BE2C (cell line): ENCODE results near the gene PCNX1.

Experiments
- DNase-seq: peaks from one replicate; pipeline ENCODE4 v3.0.0-alpha.2; 2020
- H3K27me3 ChIP-seq: fragments of 250-450 bp; sonication (Bioruptor Pico); 2 replicates; pipeline ENCODE4 v1.5.1; 2020; ENCODE audit warnings: mild to moderate bottlenecking
- H3K36me3 ChIP-seq: fragments of 250-450 bp; sonication (Bioruptor Pico); 2 replicates; pipeline ENCODE4 v1.5.1; 2020; ENCODE audit warnings: mild to moderate bottlenecking
- H3K4me1 ChIP-seq: fragments of 250-450 bp; sonication (Bioruptor Pico); 2 replicates; pipeline ENCODE4 v1.5.1; 2020
- H3K4me3 ChIP-seq: 2 replicates; pipeline ENCODE4 v1.5.1; 2011; ENCODE audit warnings: low read depth, low read length
- H3K9me3 ChIP-seq: fragments of 250-450 bp; sonication (Bioruptor Pico); 2 replicates; pipeline ENCODE4 v1.5.1; 2020
- TF ChIP-seq, protein P1 (sequence below): IDR thresholded peaks from 2 replicates; pipeline ENCODE4 v1.5.1; 2012; ENCODE audit warnings: mild to moderate bottlenecking, low read depth, low read length

Gene PCNX1

DNA sequence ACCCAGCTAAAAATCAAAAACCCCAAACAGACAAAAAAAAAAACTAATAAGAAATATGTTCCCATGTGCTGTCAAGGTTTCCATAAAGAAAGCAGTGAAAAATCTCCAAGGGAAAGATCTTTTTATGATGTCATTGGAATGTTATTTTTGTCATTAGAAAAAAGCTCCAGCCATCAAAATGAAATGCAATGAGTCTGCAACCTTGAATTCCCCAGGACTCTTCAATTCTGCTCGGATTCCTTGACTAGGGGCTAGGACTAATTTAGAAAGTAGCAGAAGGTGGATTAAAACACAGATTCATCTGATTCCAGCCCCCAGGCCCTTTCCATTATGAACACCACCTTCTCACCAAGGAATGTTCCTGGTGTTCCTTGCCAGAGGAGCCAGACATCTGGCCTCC lies 6.0 kb upstream of the PCNX1 start:
- no peak for DNase-seq
- TF ChIP-seq, protein P1, sequence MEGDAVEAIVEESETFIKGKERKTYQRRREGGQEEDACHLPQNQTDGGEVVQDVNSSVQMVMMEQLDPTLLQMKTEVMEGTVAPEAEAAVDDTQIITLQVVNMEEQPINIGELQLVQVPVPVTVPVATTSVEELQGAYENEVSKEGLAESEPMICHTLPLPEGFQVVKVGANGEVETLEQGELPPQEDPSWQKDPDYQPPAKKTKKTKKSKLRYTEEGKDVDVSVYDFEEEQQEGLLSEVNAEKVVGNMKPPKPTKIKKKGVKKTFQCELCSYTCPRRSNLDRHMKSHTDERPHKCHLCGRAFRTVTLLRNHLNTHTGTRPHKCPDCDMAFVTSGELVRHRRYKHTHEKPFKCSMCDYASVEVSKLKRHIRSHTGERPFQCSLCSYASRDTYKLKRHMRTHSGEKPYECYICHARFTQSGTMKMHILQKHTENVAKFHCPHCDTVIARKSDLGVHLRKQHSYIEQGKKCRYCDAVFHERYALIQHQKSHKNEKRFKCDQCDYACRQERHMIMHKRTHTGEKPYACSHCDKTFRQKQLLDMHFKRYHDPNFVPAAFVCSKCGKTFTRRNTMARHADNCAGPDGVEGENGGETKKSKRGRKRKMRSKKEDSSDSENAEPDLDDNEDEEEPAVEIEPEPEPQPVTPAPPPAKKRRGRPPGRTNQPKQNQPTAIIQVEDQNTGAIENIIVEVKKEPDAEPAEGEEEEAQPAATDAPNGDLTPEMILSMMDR: no peak
- H3K36me3 ChIP-seq: no peaks in the 10 kb centered on the region
- no peak overlapping the region for H3K4me3 ChIP-seq
- H3K27me3 ChIP-seq: no peaks in the 10 kb centered on the region
- H3K9me3 ChIP-seq: no peaks in the 10 kb centered on the region
- peaks cover 9% of the 10 kb centered on the region; the same call in 1 of the 2 replicates for H3K4me1 ChIP-seq

DNA sequence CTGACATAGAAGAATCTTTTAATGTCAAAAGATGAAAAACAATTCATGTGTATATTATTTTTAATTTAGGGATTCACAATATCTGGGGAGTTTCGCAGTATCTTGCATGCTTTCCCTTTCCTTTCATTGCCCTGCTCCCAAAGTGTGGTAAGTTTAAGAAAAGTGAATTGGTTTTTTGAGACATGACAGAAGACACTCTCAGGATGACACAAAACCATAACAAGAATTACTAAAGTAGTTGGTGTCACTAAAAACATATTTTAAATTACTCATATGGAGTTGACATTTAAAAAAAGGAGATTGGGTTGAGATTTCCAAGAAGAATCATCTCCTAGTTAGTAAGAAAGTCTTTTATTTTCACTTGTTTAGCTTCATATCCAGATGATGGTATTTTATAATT lies 5.1 kb upstream of the PCNX1 start:
- DNase-seq: no peak
- Histone ChIP-seq H3K27me3 (no peaks in the 10 kb centered on the region), H3K4me1 (peaks cover 11% of the 10 kb centered on the region), H3K36me3 (no peaks in the 10 kb centered on the region), H3K4me3 (no peak overlapping the region), H3K9me3 (no peaks in the 10 kb centered on the region)
- TF ChIP-seq, protein P1: no peak

DNA sequence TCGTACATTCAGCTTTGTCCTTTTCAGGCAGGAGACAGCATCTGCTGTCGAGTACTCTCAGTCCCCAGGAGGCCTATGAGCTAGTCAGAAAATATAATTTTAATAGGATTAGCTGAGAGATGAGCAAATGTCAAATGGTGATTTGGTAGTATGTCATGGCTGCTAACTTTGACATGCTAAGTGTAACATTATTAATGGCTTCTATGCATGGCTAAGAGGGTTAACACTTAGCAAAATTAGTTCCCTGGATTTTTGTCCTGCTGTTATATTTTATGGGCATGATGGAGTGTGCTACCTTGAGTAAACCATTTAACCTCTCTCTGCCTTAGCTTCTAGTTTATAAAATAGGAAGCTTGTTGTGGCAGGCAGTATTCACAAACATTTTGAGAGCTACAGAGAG lies 2.9 kb upstream of the PCNX1 start:
- Histone ChIP-seq H3K36me3 (peaks cover 6% of the 10 kb centered on the region), H3K9me3 (no peaks in the 10 kb centered on the region), H3K27me3 (no peaks in the 10 kb centered on the region), H3K4me3 (no peak overlapping the region), H3K4me1 (peaks cover 11% of the 10 kb centered on the region)
- TF ChIP-seq, protein P1: no peak
- DNase-seq: no peak

DNA sequence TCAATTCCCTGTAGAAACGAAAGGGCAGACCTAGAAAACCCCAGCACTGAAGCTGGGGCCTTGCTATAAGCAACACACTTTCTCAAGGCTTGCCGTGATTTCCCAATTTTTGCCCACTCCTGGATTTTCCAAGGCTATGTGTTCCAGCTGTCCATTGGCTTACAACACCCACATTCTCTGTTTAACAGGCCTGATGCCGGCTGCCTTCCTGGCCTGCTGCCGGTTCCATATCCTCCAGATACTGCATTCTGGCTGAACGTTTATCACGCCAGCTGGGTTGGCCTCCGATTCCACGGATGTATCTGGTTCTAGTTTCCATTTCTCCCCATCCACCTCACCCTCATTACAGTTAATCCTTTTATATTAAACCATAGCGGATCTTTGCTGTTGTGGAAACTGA lies 2.0 kb upstream of the PCNX1 start:
- peak; percentile 66 for DNase-seq
- no peaks in the 10 kb centered on the region for H3K9me3 ChIP-seq
- TF ChIP-seq, protein P1: no peak
- peaks cover 6% of the 10 kb centered on the region for H3K36me3 ChIP-seq
- H3K27me3 ChIP-seq: no peaks in the 10 kb centered on the region
- peaks cover 11% of the 10 kb centered on the region for H3K4me1 ChIP-seq
- no peak overlapping the region for H3K4me3 ChIP-seq

DNA sequence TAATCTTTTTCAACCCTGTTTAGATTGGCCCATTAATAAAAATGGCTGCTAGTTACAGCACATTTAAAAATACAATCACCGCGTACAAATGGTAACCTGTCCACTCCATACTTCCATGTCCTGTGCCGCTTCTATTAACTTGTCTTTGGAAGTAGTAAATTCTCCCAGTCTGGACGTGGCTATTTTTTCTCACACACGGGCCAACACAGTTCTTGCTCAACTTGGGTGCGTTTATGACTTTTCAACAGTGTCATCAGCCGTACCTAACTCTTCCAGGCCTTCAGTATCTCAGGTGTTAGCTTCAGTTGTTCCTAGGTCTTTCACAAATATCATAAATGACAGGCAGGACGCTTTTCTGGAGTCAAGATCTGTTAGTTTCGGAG lies 475 bp upstream of the PCNX1 start:
- TF ChIP-seq, protein P1: no peak
- Histone ChIP-seq H3K36me3 (peaks cover 6% of the 10 kb centered on the region), H3K4me1 (peaks cover 11% of the 10 kb centered on the region), H3K27me3 (no peaks in the 10 kb centered on the region), H3K4me3 (peak overlapping the region; percentile 47), H3K9me3 (no peaks in the 10 kb centered on the region)
- no peak for DNase-seq

- Histone ChIP-seq H3K27me3 (no peaks in the 10 kb centered on the region), H3K4me3 (peak overlapping the region; percentile 89), H3K4me1 (peaks cover 11% of the 10 kb centered on the region), H3K9me3 (no peaks in the 10 kb centered on the region), H3K36me3 (peaks cover 6% of the 10 kb centered on the region)
- DNase-seq: peak; percentile 68
- TF ChIP-seq, protein P1: no peak
These were observed 1.0 kb downstream of the PCNX1 start for GRCh38 chr14:70907996-70908934.
